Cardiac septum (tissue), 1 donor: Measurements from ENCODE around the gene RAB43. TPM values are rescaled to one million over a fixed set of nuclear protein-coding genes. Genes with fewer than 3 reads are reported as not detected.
A peak's percentile ranks its signal among the peaks of the same experiment; 100 is the strongest.
"Not testable (repeated sequence)": the region's sequence is repeated elsewhere in the genome, so short reads cannot be mapped to it uniquely, and the experiment has no call there.

Source experiments
- DNase-seq: peaks from one replicate; pipeline ENCODE4 v3.0.0-alpha.2; 2020; ENCODE audit warnings: low spot score
- intact Hi-C: fragments of 100-400 bp; cut with DNase I; formaldehyde crosslinking; loops from one replicate; pipeline ENCODE4 v1.14.0; 2022
- long read RNA-seq: library from polyadenylated mRNA; unstranded; transcript quantifications from one replicate; pipeline ENCODE4 v2.0.0, GENCODE V29; 2021
- total RNA-seq: library from RNA; stranded (reverse); fragmentation: NEBNext Ultra II Directional; extraction: Animal tissue kit (Norgen Biotek cat#: 25700); gene quantifications from one replicate; pipeline ENCODE4 v1.2.1, GENCODE V29; 2021
- donor health status: DM: no; HTN: no; CAD: no.

The RAB43 gene
- 3.4 TPM for total RNA-seq
- long read RNA-seq, full-length matches to known transcripts: 10 of 13 reads
- long read RNA-seq, partial matches to known transcripts: 0 of 13 reads
- long read RNA-seq, other reads (novel, unspliced or antisense): 3 of 13 reads

DNA sequence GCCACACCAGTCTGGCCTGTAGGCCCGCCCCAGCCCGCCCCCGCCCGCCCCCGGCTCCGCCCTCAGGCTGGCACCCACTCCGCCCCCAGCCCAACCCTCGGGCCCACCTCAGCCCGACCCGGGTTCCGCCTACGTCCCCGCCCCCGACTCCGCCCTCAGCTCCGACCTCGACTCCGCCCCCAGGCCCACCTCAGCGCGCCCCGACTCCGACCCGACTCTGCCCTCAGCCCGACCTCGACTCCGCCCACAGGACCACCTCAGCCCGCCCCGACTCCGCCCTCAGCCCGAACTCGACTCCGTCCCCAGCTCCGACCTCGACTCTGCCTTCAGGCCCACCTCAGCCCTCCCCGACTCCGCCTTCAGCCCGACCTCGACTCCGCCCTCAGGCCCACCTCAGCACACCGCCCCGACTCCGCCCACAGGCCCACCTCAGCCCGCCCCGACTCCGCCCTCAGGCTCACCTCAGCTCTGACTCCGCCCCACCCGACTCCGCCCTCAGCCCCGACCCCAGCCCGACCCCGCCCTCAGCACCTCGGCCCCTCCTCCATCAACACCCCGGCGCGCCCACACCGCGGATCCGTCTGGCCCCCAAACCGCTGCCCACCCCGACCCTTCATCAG, at the start of gene RAB43:
Gene RAB43, minus strand, starts transcription at position 13 of the 620 bp plus-strand sequence. CDS start 315 bp downstream, outside the sequence.
- DNase-seq: peak; percentile 94
- intact Hi-C loops: no loop called here

DNA sequence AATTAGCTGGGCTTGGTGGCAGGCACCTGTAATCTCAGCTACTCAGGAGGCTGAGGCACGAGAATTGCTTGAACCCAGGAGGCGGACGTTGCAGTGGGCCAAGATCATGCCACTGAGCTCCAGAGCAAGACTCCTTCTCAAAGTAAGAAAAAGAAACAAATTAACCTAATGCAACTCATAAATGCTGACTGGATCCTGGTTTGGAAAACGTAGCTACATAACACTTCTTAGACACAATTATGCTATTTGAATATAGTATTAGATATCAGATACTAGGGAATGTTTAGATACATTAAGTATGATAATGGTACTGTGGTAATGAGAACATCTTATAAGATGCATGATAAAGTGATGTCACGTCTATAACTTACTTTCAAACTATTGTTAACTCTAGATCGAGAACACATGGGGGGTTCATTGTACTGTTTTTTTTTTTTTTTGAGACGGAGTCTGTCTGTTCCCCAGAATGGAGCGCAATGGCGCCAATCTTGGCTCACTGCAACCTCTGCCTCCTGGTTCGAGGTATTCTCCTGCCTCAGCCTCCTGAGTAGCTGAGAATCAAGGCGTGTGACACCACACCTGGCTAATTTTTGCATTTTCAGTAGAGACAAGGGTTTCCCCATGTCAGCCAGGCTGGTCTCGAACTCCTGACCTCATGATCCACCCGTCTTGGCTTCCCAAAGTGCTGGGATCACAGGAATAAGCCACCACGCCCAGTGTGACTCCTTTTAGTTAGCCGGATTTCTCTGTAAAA, 45.2 kb upstream of the RAB43 start:
- intact Hi-C loops: no loop called here
- DNase-seq: no peak

DNA sequence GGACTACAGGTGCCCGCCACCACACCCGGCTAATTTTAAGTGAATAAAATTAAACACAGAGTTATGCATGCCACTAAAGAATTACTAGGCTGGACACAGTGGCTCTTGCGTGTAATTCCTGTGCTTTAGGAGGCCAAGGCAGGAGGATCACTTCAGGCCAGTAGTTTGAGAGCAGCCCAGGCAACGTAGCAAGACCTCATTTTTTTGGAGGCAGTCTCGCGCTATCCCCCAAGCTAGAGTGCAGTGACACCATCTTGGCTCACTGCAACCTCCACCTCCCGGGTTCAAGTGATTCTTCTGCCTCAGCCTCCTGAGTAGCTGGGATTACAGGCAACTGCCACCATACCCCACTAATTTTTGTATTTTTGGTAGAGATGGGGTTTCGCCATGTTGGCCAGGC, 44.0 kb upstream of the RAB43 start:
- DNase-seq, intact Hi-C loops: not testable (repeated sequence)

DNA sequence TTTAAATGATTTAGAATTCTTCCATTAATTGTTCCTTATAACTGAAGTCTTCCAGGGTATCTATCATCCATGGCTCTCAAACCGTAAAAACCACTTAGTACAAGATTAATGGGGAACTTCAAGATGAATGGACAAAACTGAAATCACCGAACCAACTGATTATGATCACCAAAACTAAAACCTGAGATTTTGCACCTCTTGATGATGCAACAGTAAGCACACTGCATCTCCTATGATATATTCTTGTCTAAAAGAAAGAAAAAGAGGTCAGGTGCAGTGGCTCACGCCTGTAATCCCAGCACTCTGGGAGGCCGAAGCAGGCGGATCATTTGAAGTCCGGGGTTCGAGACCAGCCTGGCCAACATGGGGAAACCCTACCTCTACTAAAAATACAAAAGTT, 42.9 kb upstream of the RAB43 start:
- intact Hi-C loops: no loop called here
- DNase-seq: no peak

DNA sequence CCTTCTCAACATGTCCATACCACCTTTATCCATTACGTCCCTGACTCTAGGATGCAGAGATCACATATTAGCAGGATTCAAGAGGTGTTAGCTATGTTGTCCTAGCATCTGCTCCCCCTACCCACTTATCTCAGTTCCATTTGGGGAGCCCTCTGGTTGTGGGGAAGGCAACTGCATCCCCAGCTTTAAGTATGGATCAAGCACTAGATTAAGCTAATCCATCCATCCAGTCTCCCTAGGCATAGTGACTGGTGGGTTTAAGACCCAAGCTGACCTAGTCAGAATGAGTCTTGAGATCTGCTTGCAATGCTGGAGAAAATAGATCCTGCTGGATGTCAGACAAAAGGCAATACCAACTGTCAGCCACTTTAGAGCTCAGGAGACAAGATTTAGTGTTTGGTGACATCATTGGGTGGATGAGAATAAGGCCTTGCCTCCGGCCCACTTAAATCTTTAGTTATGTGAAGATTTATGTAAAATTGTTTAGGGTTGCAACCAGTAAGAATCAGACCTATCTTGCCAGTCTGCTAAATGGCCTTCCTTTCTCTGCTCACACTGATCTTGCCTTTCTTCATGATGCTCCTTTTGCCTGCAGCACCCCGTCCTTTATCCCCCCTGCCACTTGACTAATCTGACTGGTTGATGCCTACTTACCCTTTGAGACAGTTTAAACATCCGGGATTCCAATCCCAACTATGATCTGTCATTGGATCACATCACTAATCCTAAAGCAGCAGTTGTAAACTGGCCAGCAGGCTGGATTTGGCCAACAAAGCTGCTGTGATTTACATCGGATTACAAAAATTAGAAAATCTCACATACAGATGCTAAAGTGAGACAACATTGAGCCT, 41.4 kb upstream of the RAB43 start:
- intact Hi-C loops: no loop called here
- no peak for DNase-seq

DNA sequence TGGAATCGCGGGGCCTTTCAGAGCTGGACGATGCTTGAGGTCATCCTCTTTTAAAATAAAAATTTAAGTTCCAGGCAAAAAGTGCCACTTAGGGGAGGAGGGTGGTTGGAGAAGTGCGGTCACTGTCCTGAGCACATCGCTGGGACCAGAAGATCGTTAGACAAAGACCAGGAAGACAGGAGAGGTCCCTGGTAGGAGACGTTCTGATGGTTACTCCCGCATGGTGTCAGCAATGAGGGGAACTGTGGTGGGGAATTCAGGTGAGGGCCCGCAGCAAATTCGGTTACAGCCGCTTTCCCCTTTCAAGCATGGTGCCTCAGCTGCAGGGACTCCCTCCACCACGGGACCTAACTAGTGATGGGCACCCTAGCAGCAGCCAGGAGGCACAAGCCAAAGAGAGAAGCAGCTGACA, 40.3 kb upstream of the RAB43 start:
- no peak for DNase-seq
- intact Hi-C loops: loop anchor here (1.0 kb wide), 2 partner anchors 63 to 87 kb away; partner anchors contain the start of gene COPG1

DNA sequence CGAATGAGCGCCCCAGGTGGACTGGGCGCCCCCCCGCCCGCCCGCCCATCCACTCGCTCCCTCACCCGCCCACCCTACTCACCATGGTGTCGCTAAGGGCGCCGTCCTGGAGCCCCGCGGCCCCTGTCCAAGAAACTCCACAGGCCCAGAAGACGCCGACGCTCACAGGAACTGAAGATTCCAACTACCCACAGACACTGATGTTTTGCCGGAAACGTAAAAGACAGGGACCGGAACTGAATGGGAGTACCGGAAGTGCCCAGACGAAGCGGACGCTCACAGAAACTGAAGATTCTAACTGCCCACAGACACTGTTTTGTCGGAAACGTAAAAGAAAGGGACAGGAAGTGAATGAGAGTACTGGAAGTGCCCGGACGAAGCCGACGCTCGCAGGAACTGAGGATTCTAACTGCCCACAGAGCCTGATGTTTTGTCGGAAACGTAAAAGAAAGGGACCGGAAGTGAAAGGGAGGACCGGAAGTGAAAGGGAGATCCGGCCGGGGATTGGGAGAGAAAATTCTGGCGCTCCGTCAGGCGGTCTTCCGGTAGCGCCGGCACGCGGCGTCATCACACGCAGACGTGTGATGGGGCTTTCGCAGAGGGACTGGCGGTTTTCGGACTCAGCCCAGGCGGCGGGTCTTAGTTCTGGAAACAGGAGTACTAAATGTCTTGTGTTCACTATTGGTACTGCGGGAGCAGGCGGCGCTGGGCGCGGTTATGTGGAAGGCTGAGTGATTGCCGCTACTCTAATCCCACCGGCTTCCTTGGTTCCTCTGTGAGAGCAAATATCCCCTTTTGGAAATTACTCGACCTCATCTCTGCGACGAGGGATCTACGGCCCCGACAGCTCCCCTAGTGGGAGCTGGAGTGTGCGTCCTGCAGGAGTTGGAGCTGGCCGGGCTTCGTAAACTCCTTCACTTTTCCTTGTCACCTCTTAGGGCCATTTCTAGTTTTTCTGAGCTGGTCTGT, 39.6 kb upstream of the RAB43 start, which contains the start of gene ISY1:
Gene ISY1, minus strand, starts transcription at position 173 of the 969 bp plus-strand sequence. Its CDS starts 88 bp downstream, at position 85.
- peak; percentile 94 for DNase-seq
- intact Hi-C loops: loop anchor here (1.0 kb wide), 2 partner anchors 64 to 88 kb away; partner anchors contain the start of gene COPG1

DNA sequence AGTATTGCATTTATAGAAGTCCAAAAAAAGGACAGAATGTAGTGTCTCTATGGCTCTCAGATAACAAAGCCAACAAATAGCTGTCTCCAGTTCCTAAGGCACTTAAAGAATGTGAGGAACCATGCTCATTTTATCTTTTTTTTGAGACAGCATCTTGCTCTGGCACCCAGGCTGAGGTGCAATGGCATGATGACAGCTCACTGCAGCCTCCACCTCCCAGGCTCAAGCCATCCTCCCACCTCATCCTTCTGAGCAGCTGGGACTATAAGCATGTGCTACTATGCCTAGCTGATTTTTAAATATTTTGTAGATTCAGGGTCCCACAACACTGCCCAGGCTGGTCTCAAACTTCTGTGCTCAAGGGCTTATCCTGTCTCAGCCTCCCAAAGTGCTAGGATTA, 23.2 kb upstream of the RAB43 start:
- intact Hi-C loops: no loop called here

DNA sequence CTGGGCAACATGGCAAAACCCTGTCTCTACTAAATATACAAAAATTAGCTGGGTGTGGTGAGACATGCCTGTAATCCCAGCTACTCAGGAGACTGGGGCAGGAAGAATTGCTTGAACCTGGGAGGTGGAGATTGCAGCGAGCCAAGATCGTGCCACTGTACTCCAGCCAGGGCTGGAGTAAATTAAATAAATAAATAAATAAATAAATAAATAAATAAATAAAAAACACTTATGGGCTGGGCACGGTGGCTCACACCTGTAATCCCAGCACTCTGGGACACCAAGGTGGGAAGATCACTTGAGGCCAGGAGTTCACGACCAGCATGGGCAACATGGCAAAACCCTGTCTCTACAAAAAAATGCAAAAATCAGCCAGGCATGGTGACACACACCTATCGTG, 19.4 kb upstream of the RAB43 start:
- intact Hi-C loops, DNase-seq: not testable (repeated sequence)

More for the DNA sequence above, 23.2 kb upstream of the RAB43 start:
- no peak for DNase-seq

DNA sequence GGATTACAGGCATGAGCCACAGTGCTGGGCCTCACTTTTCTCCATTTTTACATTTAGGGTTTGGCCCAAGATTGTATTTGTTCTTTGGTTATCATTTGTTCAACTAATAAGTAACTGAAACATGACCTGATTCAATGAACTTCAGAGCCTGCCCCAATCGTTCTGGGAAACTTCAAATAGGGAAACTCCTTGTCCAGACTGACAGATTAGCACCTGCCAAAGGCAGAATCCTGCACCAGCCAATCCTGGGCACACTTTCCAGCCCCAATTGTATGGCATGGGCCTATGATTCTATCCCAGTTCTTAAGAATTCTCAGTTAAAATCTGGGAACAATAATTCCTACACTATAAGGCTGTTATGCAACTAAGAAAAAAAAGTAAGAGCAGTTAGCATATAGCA, 18.3 kb upstream of the RAB43 start:
- no peak for DNase-seq
- intact Hi-C loops: no loop called here

DNA sequence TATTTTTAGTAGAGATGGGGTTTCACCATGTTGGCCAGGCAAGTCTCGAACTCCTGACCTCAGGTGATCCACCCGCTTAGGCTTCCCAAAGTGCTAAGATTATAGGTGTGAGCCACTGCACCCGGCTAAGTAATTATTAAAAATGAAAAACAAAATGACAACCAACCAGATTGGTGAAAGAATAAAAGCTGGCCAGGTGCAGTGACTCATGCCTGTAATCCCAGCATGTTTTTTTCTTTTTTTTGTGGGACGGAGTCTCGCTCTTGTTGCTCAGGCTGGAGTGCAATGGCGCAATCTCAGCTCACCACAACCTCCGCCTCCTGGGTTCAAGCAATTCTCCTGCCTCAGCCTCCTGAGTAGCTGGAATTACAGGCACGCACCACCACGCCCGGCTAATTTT, 14.7 kb upstream of the RAB43 start:
- intact Hi-C loops, DNase-seq: not testable (repeated sequence)

DNA sequence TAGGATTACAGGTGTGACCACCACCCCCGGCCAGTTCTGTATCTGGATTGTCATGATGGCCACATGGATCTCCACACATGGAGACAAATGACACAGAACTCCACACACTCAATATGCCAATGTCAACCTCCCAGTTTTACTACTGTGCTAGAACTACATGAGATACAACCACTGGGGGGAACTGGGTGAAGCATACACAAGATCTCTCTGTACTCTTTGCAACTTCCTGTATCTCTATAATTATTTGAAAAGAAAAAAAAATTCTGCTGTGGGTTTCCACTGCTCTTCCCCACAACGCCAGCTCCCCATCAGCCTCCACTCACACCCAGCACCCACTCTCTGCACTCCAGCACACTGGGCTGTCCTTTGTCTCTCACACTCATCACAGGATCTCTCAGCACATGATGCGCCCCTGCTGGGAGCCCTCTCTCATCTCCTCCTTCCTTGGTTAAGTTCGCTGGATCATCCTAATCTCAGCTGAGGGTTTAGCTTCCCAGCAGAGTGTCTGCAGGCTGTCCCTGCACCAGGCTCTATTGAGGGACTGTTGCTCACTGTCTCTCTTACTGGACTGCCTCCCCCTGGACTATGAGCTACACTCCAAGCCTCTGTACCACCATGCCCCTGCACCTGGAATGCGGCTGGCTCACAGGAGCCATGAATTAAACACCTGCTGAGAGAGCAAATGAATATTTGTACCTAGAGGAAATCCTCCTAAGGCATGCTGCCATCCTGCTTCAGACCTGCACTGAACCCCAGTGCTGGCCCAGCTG, 10.7 kb upstream of the RAB43 start:
- no peak for DNase-seq
- intact Hi-C loops: no loop called here

DNA sequence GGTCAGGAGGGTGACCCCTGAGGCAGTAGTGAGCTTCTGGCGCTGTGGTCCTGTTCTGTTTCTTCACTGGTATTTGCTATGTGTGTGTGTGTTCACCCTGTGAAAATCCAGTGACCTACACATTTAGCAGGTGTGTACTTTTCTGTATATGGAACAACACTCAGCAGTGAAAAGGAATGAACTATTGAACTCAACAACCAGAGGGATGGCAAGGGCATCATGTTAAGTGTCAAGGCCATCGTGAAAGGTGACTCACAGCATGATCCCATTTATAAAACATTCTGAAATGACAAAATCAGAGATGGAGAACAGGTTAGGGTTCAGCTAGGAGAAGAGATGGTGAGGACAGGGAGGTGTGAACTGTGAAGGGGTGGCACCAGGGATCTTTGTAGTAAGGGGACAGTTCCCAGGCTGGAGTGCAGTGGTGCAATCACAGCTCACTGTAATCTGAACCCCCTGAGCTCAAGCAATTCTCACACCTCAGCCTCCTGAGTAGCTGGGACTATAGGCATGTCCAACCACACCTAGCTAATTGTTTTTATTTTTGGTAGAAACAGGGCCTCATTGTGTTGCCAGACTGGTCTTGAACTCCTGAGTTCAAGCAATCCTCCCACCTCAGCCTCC, 10.0 kb upstream of the RAB43 start:
- intact Hi-C loops: no loop called here

DNA sequence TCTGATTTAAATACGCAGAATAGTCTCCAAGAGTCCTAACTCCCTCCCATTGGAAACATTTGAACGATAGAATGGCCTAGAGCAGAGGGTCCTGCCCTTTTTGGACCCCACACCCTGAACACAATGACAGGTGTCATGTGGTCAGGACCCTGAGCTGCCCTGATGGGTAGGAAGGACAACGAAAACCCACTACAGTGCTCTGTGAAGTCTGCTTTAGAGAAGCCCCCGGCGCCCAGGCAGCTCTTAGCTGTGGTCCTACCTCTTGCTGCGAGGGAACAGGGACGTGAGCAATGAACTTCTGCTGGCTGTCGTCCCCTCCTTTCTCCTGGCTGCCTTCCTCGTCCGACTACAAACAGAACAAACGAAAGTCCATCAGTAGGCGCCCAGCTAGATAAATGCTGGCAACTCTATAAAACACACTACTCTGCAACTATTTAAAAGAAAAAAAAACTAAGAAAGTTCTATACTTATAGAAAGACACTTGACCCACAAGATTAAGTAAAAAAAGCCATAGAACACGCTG, 8.7 kb upstream of the RAB43 start:
- intact Hi-C loops: no loop called here

More for the DNA sequence above, 10.0 kb upstream of the RAB43 start:
- no peak for DNase-seq

DNA sequence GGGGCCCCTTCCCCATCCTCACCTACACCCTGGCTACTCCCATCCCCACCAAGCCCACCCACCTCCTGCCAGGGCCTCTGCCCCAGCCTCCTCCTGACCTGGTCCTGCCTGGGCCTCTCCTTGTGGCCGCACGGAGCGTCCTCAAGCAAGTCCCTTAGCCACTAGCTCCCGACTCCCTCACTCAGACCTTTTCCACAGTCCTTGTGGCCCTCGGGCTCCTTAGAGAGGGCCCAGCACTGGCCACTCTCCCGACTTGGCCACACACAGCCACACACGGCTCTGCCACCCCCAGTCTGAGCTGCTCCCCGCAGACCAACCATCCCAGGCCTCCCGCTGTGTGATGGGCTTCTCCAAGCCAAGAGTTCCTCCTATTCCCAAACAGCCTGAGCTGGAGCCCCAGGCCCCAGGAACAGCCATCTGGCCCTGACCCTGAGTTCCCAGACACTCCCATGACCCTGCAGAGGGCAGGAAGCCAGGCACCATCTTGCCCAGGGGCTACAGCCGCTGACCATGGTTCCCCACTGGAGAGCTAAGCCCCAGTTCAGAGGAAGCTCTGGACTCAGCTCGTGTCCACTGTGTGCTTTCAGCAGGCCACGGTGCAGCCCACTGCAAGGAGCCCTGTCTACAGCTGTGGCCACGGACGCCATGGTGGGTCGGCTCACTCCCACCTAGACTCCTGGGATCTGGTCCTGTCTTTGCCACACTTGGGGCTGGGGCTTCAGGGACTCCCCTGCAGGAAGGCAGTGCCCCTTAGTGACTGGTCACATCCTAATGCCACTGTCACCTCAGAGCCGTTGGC, 7.0 kb upstream of the RAB43 start:
- intact Hi-C loops: no loop called here
- DNase-seq: no peak

More for the DNA sequence above, 8.7 kb upstream of the RAB43 start:
- DNase-seq: no peak

DNA sequence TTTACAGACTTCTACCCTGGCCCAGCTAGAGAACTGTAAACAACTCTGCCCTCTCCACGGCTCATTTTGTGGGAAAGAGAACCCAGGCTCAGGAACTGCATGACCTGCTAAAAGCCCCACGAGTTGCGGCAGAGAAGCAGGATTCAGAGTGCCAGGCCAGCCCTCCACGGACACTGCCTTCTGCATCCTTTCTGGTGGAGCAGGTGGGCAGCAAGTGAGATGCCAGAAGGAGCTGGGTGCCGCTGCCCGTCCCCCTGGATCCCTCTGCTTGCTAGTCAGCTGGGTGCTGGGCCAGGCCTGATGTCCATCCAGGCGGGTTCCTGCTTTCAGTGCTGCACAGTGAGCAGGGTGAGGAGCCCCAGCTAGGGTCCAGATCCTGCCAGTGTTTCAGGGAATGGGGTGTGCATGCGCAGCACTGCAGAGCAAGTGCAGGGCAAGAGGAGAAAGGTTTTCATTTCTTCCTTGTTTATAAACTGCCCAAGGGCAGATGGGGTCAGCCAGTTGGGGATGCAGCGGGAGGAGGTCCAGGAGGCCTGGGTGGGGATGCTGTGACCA, 5.2 kb upstream of the RAB43 start:
- intact Hi-C loops: no loop called here
- no peak for DNase-seq
